Activated CD8-positive, alpha-beta memory T cell treated with anti-CD3 and anti-CD28 coated beads, Interleukin-2, amount 50 U/mL, for 24 hours (primary cell): ENCODE results near the gene AP3M1.
A peak's percentile ranks its signal among the peaks of the same experiment; 100 is the strongest.
"Not testable (repeated sequence)": the region's sequence is repeated elsewhere in the genome, so short reads cannot be mapped to it uniquely, and the experiment has no call there.

Experiments
- DNase-seq: peaks from one replicate; pipeline ENCODE4 v3.0.0-alpha.2; 2020; ENCODE audit errors: extremely low read depth

The AP3M1 gene

DNA sequence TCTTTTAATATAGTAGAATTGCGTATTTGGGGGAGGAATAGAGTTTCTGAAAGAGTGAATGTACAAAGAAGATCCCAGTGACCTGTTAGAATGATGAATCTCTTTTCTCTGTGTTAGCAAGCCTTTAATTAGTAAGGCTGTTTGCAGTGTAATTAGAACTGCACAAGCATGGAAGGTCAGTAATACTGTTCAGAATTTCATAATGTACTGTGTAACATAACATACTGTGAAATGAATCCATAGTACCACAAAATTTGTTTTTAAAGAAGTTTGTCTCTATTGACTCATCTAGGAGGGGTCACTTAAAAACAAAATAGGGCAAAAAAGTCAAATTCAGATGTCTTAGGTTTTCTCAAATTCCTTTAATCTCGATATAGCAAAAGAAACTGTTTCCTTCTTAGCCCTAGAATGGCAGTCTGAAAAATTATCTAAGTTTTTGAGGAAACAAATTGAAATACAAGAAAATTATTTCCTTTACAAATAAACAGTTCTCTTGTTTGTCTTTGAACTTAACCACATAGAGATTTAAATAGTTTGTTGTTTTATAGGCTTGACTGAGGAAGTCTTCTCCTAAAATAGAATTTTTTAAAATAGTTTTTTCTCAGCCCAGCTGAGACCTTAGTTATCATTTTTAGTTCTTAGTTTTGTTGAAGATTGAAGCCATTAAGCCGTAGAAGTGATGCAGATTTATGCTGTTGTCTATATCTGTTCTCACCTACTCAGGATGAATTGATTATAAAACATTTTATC lies 12.9 kb upstream of the AP3M1 start:
- DNase-seq, result no peak

DNA sequence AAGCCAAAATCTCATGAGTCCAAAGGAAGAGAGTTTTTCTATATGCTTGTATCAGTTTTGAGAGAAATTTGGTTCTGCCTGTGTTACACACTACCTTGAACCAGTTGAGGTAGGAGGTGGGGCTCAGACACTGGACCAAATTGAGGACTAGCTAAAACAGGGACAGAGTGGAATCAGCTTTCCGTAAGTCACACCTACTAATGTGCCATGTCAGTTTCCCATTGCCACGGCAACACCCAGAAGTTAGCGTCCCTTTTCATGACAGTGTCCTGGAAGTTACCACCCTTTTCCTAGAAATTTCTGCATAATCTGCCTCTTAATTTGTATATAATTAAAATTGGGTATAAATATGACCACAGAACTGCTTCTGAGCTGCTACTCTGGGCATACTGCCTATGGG lies 9.4 kb upstream of the AP3M1 start:
- DNase-seq, result no peak

DNA sequence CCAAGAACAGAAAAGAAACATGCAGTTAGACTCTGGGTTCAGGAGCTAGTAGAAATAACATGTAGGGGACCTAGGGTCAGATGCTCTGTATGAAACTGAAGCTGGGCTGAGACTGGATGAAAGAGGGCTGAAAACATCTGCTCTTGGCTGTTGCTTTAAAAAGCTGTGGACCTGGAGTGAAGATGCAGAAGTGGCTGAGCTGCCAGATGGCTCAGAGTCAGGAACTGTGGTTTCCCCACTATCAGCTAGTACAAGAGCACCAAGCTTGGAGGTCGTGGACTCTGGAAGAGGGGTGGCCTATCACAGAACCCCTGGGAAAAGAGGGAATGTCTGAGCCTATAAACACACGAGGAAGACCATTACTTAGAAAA lies 6.3 kb upstream of the AP3M1 start:
- no peak for DNase-seq

DNA sequence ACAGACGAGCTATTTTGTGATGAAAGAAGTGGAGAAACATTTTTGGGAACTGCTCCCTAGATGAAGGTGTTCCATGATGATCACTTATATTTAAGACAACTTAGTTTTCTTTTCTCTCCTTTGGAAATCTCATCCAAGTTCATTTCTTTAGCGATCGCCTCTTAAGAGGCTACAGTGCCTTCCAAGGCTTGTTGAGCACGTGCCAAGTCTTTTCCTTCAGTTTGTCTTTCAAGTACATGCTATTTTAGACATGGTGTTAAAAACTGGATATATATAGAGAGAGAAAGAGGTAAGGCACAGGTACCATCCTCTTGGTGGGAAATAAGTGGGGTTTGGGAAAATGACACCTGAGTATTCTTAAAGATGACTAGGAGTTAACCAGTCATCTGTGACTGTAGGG lies 3.0 kb upstream of the AP3M1 start:
- no peak for DNase-seq

- no peak for DNase-seq
These were observed 2.5 kb upstream of the AP3M1 start for GRCh38 chr10:74153123-74153522.

GRCh38 chr10:74151879-74152722 lies 1.5 kb upstream of the AP3M1 start:
- DNase-seq, result no peak

DNA sequence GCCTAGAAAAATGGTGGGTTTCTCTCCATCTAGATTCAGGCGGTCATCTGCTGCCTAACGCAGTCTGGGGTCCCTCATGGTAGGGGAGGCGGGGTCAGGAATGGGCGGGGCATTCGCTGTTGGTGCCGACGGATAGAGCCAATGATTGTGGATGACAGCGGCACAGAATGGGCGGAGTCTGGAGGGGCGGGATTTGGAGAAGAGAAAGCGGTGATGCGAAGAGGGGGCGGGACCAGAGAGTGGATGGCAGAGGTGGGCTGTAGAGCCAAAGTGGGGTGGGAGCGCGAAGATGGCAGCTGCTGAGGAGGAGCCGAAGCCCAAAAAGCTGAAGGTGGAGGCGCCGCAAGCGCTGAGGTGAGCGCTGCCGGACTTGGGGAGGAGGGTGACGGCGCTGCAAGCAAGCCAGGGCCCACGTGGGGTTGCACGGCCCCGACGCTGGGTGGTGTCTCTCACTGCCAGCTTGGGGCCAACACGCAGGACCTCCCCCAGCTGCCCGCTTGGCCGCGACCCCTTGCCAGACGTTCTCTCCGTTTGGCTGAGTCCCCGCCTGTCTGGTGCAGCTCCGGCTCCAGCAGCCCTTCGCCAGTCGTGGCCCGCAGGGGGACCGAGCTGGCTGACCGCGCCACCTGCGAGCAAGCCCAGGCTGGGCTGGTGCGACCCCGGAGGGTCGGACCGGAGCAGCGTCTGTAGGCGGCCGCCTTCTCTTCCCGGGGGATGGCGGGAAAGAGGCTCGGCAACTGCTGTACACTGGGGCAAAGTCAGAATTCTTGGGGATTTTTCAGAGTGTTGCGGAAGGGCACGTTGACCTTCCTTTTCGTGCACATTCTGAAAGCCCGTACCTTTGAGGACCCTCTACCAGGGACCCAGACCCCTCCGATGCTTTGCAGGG lies 606 bp upstream of the AP3M1 start, which contains the start of gene ADK:
TSS of gene ADK (plus strand) at position 232 of the 889 bp plus-strand sequence. CDS start at position 290, 58 bp downstream.
- peak; percentile 100 for DNase-seq

DNA sequence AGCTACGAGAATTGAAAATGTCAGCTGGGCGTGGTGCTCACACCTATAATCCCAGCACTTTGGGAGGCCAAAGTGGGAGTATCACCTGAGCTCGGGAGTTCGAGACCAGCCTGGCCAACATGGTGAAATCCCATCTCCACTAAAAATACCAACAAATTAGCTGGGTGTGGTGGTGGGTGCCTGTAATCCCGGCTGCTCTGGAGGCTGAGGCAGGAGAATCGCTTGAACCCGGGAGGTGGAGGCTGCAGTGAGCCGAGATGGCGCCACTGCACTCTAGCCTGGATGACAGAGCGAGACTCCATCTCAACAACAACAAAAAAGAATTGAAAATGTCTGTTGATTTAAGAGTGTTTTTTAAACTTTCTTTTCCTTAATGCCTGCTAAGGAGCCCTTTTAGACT lies 3.6 kb downstream of the AP3M1 start:
- not testable (repeated sequence) for DNase-seq

DNA sequence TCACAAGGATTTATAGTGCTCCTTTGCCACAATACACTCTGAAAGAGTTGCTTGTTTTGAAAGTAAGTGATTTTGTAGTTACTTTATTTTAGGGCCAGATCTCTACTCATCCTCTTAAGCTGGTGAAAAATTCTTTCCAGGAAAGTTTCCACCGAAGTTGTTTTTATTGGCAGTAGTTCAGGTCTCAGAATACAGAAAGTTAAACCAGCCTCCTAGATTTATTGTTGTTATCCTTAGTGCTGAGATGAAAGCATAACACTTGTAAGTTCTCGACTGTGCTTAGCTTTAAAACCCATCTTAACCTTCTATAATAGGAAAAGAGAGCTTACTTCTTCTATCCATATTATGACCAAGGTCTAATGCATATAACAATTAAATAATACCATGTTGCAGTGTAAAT lies 5.5 kb downstream of the AP3M1 start:
- DNase-seq, result no peak

DNA sequence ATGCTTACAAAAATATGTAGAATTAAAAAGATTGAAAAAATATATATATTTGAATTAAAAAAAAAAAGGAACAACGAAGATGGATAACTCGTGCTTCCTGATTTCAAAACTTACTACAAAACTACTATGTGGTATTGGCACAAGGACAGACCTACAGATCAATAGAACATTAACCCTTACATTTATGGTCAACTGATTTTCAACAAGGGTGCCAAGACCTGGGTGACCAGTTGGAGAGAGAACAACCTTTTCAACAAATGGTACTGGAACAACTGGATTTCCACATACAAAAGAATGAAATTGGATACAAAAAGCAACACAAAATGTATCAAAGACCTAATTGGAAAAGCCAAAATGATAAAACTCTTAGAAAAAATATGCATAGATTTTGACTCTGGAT lies 10.1 kb downstream of the AP3M1 start:
- no peak for DNase-seq

DNA sequence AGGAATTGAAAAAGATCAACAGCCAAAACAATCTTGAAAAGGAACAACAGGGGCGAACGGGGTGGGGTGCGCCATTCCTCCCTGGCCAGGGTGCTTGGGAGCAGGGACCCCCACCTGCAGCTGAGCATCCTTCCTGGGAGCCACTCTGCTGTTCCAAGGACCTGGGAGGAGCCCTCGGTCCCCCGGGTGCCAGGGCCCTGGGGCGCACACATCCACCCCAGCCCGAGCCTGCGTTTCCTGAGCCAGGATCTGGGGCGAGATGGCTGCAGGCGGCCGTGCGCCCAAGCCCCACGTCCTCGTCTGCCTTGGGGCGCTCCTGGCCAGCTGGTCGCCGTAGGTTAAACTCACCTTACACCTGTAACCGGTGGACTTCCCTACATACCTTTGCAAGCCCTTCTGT lies 10.6 kb downstream of the AP3M1 start:
- DNase-seq, result no peak

- not testable (repeated sequence) for DNase-seq
These were observed 12.0 kb downstream of the AP3M1 start for GRCh38 chr10:74138596-74138995.

DNA sequence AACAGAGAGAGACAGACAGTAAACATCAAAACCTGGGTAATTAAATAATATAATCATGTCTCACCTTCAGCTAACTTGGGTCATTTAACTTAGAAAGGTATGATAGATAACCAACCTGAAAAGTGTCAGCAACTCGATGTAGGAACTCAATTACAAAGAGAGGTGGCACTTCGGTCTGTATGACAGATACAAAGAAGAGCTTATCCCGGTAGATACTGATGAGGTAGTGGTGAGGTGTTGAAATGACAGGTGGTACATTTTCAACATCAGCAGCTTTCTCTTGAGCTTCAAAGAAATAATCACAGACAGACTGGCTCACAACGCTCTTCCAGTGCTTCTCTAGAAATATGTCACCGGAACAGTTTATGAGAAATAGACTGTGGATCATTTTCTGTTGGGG lies 12.6 kb downstream of the AP3M1 start:
- no peak for DNase-seq

DNA sequence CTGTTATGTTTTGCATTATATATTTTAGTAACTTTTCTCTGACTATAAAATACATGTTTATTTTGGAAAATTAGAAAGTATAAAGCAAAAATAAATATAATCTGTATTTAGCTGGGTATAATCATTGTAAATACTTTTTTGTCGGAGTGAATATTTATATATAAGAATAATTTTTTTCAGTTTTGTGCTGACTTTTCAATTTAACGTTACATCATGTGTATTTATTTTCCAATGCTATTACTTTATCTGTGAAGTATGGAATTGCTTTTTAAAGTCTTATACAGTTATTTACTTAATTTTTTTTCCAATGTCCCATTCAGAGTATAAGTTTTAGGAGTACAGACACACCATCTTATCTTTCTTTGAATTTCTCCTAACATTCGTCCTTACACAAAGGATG lies 15.2 kb downstream of the AP3M1 start:
- no peak for DNase-seq

DNA sequence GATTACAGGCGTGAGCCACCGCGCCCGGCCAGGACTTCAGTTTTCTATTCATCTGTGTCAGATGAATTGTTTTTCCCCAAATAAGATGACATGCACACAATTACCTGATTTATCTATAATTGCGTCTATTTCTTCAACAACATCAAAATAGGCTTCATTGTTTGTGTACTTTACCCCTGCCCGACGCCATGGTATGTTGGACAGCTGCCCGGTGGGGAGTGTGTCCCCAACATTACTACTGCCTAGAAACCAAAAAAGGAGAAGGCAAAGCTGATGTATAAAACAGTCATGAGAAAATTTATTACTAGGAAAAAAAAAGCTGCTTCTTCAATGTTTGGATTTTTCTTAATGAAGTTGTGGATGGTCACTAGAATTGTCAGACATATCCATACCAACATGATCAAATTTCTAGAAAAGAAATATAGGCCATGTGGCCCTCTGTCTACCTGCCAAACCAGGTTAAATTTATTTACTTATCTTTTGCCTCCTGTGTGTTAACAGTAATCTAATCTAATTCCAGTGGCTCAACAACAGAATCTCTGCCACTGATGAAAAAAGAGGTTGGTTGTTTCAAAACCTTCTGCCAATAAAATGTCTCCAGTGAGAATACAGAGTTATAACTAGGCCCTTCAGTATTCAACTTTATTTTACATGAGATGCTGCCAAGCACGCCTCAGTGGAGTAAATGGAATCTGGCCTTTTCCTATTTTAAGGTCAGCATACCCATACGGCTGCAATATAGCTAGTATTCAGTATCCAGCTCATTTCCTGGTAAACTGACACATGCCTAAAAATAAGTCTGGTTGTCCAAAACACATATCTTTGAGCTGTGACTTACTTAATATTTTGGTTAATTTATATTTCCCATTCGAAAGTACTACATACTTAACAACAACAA lies 16.5 kb downstream of the AP3M1 start:
- DNase-seq, result no peak

DNA sequence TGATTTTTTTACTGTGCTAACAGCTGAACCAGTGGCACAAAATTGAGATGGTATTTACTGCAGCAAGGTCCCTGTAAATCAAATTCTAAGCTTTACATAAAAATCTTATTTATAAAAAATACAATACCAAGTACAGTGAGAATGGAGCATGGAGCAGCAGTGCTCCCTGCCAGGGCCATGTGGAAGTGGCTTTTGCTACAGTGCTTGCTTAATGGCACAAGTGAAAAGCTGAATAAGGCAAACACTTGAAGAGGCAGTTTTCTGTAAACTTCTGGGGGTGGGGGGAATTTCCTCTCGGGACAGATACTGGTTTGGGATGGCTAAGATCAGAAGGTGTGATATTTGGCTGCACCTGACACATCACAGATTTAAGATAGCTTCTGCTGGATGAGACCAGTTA lies 27.5 kb downstream of the AP3M1 start:
- no peak for DNase-seq

- no peak for DNase-seq
These were observed 28.6 kb downstream of the AP3M1 start for GRCh38 chr10:74122060-74122459.

DNA sequence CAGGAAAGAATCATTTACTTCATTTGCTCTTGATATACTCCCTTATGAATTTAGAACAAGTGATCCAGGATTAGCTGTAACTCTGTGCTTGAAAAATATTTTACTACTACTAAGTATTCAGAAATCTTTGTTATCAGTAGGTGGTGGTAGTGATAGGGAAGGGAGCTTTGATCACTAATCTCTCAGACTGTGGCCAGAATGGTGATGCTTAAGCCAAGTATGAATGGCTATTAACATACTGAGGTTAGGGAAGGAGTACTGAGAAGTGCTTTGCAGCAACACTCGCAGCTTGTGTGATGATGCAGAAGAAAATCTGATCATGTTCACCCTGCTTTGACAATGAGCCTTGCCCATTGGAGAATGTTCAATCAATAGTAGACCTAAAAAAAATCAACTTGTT lies 29.3 kb downstream of the AP3M1 start:
- DNase-seq, result no peak

DNA sequence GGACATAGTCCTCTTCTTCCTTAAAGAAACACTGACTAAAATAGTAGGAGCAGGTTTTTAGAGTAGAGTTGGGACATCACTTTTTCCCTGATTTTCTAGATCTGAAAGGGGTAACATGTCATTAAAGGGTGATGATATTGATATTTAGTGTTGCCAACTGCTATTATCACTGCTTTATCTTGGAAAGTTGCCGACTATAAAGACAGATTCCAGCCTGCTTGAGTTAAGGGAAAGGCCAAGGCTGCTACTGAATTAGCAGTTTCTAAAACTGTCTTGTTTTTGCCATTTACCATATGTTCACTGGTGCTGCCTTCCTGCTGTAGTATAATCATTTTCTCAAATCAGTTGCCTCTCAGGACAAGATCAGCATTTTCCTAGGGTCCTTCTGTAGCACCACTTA lies 29.7 kb downstream of the AP3M1 start:
- no peak for DNase-seq

DNA sequence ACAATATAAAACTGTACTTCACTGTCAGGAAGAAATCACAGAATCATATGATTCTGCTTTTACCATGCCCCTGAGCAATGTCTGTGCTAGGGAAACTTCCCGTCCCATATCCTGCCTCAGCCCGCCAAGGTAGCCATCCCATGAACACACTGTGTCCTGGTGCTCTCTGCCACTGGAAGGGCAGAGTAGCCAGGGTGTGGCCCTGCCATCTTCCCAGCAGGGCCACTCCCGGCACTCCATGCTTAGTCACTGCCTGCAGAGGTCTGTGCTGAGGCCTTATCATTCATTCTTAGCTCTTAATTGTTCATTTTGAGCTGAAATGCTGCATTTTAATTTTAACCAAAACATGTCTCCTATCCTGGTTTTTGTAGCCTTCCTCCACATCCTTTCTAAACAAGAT lies 31.8 kb downstream of the AP3M1 start:
- no peak for DNase-seq

DNA sequence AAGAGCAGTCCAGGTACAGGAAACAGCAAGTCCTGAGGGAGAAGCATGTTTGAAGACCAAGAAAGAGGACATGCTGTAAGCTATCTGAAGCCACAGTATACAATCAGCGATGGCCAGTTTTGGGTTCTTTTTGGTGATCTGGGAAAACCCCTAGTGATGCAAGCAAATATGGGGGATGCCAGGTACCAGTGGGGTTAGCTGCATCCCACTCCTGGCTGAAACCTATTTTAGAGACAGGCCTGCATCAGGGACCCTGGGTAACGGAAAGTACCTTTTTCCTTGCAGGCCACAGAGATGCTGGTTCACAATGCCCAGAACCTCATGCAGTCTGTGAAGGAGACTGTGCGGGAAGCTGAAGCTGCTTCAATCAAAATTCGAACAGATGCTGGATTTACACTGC lies 32.9 kb downstream of the AP3M1 start:
- DNase-seq, result no peak
